OCI-LY3 (cell line): ENCODE data around the gene SECISBP2.

Experiments
- EZH2phosphoT487 ChIP-seq: fragments of 200-600 bp; shearing (Covaris generic); IDR thresholded peaks from 2 replicates; pipeline ENCODE4 v1.6.1; 2018; ENCODE audit warnings: antibody characterized with exemption, mixed run types, low read depth
- TF ChIP-seq, protein P1 (sequence below): fragments of 200-600, 300-600 bp; sonication (generic); IDR thresholded peaks from 2 replicates; pipeline ENCODE4 v1.5.1; 2014; ENCODE audit warnings: antibody characterized with exemption, low read length, low read depth

DNA sequence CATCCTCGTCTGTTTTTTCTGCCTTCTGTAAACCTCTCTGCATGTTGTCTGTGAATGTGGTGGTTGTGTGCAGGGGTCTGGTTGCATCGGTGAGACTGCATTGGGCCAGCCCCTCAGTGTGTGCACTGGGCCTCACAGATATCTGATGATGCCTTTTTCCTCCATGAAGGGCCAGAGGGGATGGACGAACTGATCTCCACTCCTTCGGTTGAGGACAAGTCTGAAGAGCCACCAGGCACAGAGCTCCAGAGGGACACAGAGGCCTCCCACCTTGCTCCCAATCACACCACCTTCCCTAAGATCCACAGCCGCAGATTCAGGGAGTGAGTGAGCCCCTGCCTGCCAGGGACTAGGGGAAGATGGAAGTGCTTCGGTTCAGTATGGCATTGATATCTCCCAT is 31.3 kb downstream of the SECISBP2 start:
- TF ChIP-seq, protein P1, sequence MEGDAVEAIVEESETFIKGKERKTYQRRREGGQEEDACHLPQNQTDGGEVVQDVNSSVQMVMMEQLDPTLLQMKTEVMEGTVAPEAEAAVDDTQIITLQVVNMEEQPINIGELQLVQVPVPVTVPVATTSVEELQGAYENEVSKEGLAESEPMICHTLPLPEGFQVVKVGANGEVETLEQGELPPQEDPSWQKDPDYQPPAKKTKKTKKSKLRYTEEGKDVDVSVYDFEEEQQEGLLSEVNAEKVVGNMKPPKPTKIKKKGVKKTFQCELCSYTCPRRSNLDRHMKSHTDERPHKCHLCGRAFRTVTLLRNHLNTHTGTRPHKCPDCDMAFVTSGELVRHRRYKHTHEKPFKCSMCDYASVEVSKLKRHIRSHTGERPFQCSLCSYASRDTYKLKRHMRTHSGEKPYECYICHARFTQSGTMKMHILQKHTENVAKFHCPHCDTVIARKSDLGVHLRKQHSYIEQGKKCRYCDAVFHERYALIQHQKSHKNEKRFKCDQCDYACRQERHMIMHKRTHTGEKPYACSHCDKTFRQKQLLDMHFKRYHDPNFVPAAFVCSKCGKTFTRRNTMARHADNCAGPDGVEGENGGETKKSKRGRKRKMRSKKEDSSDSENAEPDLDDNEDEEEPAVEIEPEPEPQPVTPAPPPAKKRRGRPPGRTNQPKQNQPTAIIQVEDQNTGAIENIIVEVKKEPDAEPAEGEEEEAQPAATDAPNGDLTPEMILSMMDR = no peak
- no peak for TF ChIP-seq EZH2phosphoT487
